Stimulated activated CD8-positive, alpha-beta memory T cell treated with anti-CD3 and anti-CD28 coated beads, Interleukin-12 subunit alpha, Interleukin-12 subunit beta, amount 100 ng/mL, for 24 hours (primary cell): ENCODE data around the gene COL4A1.

Experiments used
- DNase-seq: peaks from one replicate; pipeline ENCODE4 v3.0.0-alpha.2; 2020; ENCODE audit errors: extremely low read depth

Gene COL4A1

DNA sequence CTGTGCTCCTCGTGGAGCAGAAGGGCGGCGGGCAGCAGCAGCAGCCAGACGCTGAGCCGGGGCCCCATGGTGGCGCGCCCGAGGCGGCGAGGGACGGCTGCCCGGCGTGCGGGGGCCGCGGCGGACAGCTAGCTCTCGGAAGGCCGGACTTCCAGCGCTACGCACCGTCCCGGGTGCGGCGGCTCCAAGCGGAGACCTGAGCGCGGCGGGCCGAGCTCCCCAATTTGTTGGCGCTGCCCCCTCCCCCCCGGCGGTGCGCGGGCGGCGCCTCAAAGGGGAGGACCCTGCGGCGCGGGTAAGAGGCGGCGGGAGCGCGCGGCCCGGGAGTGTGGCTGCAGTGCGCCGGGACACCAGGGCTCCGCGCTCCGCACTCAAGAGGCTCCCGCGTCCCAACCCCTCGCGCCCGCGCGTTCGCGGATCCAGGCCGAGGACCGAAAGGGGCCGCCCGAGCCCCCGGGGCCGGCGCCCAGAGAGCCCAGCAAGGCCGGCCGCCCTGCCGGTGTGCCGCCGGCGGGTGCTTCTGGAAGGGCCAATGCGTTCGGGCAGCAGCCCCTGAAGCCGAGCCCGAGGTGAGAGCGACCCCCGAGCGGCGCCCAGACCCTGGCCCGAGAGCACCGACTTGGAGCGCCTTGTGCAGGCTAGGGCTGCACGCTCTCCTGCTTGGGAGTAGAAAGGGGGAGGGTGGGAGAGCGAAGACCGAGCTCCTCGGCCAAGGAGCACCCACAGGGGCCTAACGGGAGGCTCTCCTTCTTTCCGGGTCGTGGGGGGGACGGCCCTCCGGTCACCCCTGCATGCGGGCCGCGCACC, at the start of gene COL4A1, which contains the start of gene COL4A2:
COL4A1 (minus strand) TSS at position 198 of the 807 bp plus-strand sequence; CDS start at position 68, 130 bp downstream.
COL4A2 (plus strand) TSS at position 325 of the 807 bp plus-strand sequence. CDS start 620 bp downstream, outside the sequence.
- DNase-seq = no peak

DNA sequence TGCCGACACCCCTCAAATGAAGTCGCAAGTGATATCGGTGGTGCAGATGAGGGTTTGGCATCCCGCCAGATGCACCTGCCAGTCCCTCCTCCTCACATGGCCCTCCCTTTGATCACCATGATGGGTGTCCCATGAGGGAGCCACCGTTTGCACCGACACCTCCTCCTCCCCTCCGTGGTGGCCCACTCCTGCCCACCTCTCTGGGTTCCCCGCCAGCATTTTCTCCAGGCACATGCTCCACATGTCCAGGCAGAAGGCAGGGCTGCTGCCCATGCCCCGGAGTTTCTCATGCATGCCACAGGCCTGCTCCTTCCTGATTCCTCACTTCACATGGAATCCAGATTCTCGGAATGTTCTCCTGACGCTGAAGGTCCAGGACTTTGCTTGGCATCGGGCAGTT, 49.4 kb upstream of the COL4A1 start:
- no peak for DNase-seq

DNA sequence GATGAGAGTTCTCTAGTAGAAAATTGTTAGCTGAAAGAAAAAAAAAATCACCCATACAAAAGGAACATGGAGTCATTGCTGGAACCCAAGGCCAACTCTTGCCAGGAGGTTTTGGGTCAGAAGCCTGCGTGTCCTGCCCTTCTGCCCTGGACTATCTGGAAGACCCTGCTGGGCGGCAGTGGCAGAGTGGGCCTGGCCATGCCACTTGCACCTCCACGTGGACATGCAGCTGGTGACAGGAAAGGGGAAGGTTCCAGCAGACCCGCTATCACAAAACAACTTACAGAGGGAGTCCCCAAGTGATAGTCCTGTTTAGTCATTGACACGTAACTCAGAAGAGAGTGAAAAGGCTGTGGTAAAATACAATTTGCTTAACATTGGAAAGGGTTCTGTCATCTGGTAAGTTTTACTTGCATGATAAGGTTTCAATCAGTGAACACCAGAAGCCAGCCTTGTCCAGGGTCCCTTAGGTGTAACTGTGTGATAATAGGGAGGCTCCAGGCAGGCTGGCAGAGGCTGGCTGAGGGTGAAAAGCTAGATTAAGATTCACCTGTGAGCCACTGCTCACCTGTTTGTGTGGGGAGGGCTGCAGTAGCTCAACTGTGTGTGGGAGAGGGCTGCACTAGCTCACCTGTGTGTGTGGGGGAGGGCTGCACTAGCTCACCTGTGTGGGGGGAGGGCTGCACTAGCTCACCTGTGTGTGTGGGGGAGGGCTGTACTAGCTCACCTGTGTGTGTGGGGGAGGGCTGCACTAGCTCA, 47.9 kb upstream of the COL4A1 start:
- DNase-seq = no peak

DNA sequence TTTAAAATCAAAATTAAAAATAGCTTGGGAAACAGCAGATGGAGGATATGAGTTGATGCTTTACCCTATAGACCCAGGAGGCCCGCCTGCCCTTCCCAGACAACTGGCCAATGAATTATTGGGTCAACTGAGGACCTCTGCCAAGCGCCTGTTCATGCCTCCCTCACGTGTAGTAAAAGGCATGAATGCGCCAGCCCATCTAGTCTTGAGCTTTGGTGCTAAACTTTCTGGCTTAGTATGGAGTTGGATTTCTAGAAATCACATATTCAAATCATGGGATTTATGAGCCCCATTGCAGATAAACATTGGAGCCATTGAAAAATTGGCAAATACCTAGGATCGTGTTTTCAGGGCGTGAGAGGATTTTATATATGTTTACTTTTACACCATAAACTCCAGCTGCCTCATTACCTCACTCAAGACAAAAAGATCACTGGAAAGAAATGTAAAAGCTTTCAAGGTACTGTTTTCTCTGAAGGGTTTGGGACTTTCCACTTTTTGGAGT, 47.2 kb upstream of the COL4A1 start:
- DNase-seq = no peak

DNA sequence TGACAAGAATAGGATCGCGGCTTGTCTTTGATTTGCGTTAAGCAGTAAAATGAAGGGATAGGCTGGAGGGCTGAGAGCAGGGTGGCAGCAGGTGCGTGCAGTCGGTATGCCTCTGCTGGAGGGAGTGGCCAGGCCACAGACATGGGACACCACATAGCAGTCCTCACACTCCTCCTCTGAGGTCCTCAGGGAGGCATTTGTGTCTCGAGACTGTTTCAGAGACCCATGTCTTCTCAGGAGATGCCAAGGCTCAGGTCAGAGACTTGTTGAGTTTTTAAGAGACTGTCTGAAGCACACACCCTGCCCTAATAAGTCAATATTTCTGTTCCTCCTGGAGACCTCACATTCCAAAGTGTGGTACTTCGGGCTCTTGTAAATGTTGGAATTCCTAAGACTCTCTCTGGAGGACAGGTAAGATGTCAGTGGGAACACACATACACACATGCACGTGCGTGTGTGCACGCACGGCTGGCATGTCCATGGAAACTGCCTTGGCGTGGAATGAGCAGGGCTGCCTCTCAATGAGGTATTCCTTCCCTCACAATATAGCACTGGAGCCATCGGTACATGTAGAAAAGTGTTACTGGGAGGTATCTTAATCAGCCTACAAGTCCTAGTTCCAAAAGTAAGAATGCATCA, 46.5 kb upstream of the COL4A1 start:
- no peak for DNase-seq

DNA sequence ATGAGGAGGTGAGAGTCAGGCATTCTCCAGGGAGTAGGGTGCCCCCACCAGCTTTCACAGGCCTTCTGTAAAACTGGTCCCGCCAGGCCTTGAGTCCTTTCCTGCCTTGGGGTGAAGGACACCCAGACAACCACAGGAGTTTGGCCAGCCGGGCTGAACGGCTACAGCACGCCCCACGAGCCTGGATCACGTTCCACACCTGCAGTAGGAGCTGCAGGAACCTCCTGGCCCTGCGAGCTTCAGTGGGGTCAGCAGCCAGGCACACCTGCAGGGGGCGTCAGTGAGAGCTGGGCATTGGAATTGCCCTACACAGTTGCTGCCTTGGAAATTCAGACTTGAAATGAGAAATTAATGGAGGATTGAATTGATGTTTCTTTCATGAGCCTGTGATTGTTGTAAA, 45.8 kb upstream of the COL4A1 start:
- no peak for DNase-seq

DNA sequence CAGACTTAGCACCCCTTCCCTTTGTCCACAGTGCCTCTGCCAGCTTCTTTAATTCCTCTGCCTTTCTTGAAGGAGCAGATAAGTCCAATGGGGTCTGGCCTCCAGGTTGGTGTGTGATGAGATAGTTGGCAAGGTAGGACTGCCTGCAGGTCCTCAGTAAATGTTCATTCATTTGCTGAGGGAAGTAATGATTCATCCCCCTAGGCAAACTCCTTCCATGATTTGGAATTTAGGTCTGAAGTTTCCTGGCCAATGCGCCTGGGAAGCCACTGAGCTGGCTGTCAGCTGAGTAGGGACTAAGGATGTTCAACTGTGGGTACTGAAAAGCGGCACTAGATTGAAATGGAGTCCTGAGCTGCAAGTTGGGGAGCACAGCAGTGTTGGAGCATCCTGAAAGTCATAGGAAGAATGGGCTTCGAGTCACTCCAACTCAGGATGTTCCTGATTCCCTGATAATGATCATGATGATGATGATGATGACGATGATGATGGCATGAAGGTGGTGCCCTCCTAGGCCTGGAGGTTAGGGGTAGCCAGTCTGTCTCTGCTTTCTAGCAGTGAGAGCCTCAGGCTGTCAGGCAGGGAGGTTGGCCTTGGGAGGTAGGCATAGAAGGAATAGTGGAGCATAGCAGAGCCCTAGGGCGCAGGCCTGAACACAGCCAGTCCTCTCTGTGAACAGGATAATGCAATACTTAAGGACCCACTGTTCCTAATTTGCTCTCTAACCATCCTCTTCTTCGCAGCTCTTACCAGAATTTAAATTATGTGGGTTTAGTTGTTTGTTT, 44.9 kb upstream of the COL4A1 start:
- DNase-seq = no peak

DNA sequence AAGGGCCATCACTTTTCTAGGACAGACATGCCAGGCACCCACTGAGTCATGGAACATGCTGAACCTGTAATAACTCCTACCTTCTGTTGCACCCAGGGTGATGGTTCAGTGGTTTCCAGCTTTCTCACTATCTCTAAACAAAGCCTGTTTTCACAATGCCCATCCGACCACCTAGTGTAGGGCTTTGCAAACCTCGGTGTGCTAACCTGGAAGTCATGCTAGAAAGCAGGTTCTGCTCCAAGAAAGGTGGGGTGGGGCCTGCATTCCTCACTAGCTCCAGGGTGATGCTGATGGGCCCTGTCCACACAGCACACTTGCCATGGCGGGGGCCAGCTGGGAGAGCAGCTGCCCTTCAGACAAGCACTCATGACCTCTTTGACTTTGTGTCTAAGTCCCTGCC, 43.6 kb upstream of the COL4A1 start:
- DNase-seq = no peak

DNA sequence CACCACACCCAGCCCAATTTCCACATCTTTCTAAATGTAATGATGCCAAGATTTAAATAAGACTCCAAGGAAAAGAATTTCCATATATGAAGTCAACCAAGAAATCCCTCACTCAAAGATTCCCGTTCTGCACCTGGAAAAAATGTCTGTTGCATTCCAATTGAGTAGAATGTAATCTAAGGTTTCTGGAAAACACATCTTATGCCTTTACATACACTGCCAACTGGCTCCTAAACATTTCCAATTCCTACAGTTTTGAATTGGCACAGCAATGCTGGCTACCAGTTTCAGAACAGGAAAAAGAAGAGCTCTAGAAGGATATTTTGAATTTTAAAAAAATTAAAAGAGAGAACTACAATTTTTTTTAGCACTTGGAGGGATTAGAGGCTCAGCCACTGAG, 43.1 kb upstream of the COL4A1 start:
- DNase-seq = no peak

DNA sequence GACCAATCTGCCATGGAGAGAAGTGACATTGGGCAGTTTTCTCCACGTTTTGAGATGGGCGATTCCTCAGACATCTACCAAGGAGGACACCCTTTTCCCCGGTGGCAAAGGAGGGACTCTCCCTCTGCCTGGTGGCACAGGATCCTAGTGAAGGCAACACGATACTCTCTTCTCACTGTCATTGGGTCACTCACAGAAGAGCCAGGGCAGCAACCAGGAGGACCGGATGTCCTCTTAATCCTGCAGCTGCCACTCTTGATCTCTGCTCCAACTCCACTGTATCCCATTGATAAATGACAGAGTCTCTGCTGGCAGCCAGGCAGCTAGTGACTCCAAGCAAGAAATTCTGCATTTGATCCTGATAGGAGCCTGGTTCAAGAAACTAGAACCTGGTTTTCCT, 42.3 kb upstream of the COL4A1 start:
- DNase-seq = no peak

DNA sequence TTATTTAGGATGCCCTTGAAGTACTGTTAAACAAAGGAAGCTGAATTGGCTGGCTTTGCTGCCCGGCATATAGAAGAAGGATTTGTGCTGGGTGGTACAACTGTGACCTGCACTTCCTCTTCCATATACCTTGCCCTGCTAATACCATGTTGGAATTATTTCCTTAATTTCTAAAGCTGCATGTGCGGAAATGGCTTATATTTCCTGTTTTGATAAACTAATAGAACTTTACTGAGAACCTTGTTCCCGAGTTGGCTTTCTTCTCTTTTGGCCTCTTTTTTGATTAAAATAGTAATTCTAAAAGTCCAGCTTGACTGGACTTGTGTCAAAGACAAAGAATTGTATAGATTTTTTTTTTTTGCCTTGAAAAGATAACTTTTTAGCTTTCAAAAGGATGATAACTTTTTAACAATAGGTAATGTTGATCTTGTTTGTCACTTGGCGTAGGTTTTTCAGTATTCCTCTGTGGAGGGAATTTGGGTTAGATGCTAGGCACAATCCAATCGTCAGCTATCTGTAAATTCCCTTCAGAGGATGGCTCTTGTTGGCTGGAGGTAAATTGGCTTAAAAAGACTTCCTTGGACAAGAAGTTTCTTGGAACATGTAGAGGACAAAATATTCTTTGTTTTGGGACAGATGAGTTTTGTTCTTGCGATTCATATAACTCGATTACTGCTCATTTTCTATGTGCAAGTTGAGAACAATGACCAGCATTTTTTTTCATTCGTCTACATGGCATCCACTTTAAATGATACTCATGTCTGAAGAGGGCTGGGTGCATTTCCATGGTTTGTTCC, 41.5 kb upstream of the COL4A1 start:
- DNase-seq = no peak

DNA sequence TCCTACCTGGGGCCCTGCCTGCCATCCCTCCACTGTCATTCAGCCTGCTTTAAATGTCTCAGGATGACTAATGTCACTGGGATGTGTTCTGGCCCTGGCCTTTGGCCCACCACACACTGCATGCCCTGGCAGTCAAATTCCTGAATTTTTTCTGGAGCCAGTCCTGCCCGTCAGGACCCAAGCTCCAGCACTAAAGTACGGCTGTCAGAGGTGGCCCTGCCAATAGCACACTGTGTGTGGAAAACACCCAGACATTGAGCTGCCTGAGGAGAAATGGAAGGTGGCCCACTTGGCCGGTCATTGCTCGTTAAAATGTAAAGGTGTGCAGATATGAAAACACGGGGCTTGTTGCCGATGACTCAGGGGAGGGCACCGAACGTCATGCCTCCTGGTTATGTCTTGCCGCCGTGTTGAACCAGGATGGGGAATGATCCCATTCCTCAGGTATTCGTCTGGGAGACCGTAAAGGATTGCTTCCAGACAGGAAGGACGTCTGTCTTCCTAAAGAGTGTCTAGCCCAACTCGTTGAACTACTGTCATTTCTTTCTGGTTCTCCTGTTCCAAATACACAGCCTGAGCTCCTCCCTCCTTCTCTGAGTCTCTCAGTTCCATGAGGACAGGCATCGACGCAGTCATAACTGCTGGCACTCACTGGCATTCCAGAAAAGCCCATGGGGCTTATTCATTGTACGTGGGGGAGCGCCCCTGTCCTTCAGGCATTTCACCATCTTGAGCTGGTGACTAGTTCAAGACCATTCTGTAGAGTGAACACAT, 40.8 kb upstream of the COL4A1 start:
- DNase-seq = no peak

DNA sequence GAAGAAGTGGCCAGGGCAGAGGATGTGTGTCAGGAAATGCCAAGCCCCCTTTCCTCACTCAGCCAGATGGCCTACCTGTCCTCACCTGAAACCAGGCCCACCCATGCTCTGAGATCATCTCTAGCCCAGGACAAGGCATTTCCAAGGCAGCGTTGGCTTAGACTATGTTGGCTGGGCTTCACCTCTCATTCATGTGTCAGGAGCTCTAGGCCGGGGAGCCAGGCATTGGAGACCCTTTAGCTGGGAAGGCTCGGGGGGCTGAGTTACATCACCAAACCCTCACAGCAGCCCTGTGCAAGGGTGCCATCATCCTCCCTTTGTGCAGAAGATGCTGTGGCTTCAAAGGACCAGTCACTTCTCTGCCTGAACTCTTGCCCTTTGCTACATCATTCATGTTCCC, 40.1 kb upstream of the COL4A1 start:
- no peak for DNase-seq

DNA sequence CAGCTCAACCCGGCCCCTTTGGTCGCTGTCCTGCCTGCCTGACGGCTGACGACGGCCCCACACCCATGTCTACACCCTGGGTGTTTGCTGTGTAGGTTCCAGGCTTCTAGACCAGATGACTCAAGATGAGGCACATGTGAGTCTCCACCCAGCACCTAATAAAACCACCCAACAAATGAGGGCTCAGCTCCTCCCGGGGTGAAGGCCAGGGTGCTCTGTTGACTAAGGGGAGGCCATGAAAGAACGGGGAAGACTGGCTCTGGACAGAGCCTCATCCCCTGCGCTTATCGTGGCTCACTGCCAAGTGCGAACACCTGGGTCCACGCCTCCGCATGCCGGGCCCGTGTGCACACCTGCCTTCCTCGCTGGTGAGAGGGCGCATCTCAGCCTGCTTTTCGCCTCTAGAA, 39.7 kb upstream of the COL4A1 start:
- no peak for DNase-seq

DNA sequence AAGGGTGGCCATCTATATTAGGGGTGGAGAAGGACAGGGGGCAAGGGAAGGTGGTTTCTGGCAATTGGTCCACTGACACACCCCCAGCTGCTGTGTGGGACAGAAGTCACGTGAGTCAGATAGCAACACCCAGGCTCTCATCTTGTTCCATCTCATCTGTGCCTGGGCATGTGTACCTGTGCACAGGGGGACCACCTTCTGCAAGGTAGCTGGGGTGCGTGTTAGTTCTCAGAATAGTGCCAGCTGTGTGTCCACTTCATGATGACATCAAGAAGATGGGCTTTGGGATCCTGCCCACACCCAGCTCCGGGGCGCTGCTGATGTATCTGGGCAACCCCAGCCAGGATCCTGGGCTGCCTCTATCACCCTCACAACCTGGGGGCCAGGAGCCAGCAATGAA, 38.7 kb upstream of the COL4A1 start:
- no peak for DNase-seq

DNA sequence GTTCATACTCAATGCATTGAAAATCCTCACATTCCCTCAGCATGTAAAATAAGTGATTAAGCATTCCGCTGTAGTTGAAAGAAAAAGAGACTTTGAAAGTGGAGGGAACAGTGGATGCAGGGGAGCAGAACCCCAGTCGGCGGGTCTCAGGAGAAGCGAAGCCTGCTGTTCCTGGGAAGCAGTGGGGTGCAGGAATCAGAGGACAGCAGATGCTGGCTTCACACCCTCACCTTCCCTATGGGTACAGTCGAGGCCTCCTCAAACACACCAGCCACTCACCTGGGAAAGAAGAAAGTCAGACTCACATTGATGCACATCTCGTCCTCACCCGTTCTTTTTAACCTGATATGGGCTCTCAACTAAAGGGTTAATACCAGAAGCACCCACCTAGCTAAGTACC, 38.3 kb upstream of the COL4A1 start:
- no peak for DNase-seq

DNA sequence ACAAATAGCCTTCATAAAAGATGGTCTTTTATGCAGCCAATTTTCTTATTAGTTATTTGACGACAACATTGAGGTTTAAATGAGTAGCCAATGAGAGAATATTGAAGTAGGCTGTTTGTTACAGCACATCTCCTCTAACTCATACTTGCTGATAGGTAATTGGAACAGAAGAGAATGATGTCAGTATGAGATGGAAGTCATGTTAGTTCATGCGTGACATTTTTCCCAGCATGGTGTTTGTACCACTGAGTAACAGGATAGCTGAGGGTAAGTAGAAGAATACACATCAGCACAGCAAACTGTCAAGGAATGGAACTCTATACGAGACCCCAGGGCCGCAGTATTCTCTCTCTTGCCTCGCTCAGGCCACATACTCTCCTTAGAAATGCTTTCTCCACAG, 37.4 kb upstream of the COL4A1 start:
- no peak for DNase-seq

DNA sequence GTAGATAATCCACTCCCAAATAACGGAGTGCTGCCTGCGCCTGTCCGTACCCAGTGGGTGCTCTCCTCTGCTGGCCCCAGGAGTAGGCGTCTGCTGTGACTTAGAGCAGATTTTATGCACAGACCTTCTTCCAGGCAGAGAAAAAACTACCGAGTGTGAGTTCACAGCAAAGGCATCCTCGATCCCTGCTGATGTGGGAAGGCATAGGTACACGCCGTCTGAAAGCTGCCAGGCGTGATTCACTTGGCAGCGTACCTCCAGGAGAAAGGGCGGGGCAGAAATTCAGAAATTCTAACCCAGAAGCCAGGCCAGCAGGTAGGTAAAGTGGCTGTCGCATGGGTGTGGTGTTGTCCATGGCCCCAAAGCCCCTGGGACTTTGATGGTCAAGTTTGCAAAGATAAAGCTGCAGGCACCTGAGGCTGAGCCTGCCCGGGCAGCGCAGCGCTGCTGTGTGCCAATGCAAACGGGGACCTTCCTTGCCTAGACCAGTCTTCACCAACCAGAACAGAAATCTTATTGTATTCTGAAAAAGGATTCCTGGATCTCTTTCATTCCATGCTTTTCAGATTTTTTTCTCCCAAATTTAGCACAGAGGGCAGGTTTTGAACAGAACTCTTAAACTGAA, 36.4 kb upstream of the COL4A1 start:
- DNase-seq = no peak

DNA sequence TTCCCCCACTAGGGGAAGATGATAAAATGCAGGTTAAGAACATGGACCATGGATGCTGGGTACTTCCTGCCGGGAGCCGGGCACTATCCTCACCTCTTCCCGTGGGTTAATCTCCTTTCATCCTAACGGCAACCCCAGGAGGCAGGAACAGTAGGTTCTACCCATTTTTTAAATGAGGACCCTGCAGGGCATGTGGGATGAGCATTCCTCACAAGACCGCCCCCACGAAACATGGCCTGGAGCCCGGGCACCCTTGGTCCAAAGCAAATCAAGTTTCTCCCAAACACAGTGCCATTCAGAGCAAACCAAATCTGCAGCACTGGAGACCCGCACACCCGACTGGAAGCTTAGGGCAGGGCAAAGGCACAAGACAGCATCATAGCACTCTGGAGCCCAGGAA, 35.5 kb upstream of the COL4A1 start:
- DNase-seq = no peak
